Upper lobe of right lung (tissue), 1 donor: ENCODE results near the gene DLG2. TPM values are rescaled to one million over a fixed set of nuclear protein-coding genes. Genes with fewer than 3 reads are reported as not detected.

Experiments
- ATAC-seq: fragments of 200-7000 bp; cut with Tn5 transposase; one replicate; pipeline ENCODE4 v1.9.1; 2020; ENCODE audit warnings: mild to moderate bottlenecking, moderate library complexity
- DNase-seq: peaks from one replicate; pipeline ENCODE4 v3.0.0-alpha.2; 2020
- H3K27ac ChIP-seq: fragments of 200-600 bp; one replicate; pipeline ENCODE4 v1.8.0; 2022
- H3K27me3 ChIP-seq: fragments of 200-600 bp; one replicate; pipeline ENCODE4 v1.8.0; 2022; ENCODE audit warnings: mild to moderate bottlenecking
- H3K36me3 ChIP-seq: fragments of 200-600 bp; one replicate; pipeline ENCODE4 v1.8.0; 2022
- H3K4me1 ChIP-seq: fragments of 200-600 bp; one replicate; pipeline ENCODE4 v1.8.0; 2022
- H3K4me3 ChIP-seq: fragments of 200-600 bp; one replicate; pipeline ENCODE4 v1.8.0; 2022; ENCODE audit warnings: mild to moderate bottlenecking
- H3K9me3 ChIP-seq: fragments of 200-600 bp; one replicate; pipeline ENCODE4 v1.8.0; 2022
- intact Hi-C: fragments of 100-400 bp; cut with DNase I; formaldehyde crosslinking; loops from one replicate; pipeline ENCODE4 v1.11.0; 2022
- total RNA-seq: library from RNA; stranded (reverse); fragmentation: NEBNext Ultra II Directional; extraction: Animal tissue kit (Norgen Biotek cat#: 25700); gene quantifications from one replicate; pipeline ENCODE4 v1.2.1, GENCODE V29; 2021
- TF ChIP-seq, protein P1 (sequence below): fragments of 200-600 bp; IDR thresholded peaks from one replicate; pipeline ENCODE4 v1.8.0; 2022; ENCODE audit warnings: antibody characterized with exemption
- donor health status: DM: no; HTN: yes; CAD: no; lungs with severe emphysema.

Gene DLG2
- total RNA-seq, 1 donor from 2014 or later = 9.7 TPM

DNA sequence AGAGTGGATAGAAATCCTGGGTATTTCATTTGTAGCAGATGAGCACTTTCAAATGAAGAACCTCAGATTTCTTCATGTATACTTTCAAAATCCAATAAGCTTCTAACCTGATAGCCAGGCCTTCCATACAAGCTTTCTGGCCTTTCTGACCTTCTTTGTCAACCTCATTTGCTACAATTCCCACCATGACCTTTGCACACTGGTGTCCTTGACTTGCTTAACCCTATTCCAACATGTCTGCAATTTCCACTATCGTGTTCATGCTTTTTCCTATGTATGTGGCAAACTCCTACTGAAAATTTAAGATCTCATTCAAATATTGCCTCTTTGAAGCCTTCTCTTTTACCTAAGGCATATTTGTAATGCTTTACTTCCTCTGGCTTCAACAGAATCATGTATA, 2098.9 kb downstream of the DLG2 start:
- intact Hi-C loops = no loop called here
- H3K36me3 ChIP-seq = no peaks in the 10 kb centered on the region

DNA sequence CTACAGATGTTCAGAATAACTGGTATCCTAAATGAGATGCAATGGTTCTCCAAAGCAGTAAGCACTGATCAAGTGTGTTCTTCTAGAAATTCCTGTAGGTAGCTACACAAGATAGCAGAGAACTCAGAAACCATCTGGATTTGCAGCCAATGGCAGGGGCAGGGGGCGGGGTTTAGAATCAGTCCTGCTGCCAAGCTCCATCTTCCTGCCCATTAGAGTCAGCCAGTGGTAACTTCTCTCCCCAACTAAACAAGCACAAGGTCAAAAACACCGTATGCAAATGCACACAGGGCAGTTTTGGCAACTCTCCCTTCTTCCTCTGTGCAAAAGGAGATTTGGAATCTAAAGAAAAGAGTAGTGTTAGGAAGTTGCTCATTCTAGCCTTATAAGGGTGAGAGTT, 2103.5 kb downstream of the DLG2 start:
- no peaks in the 10 kb centered on the region for H3K9me3 ChIP-seq
- intact Hi-C loops = no loop called here
- no peak overlapping the region for H3K27ac ChIP-seq
- no peak overlapping the region for H3K4me3 ChIP-seq
- no peaks in the 10 kb centered on the region for H3K27me3 ChIP-seq
- TF ChIP-seq, protein P1, sequence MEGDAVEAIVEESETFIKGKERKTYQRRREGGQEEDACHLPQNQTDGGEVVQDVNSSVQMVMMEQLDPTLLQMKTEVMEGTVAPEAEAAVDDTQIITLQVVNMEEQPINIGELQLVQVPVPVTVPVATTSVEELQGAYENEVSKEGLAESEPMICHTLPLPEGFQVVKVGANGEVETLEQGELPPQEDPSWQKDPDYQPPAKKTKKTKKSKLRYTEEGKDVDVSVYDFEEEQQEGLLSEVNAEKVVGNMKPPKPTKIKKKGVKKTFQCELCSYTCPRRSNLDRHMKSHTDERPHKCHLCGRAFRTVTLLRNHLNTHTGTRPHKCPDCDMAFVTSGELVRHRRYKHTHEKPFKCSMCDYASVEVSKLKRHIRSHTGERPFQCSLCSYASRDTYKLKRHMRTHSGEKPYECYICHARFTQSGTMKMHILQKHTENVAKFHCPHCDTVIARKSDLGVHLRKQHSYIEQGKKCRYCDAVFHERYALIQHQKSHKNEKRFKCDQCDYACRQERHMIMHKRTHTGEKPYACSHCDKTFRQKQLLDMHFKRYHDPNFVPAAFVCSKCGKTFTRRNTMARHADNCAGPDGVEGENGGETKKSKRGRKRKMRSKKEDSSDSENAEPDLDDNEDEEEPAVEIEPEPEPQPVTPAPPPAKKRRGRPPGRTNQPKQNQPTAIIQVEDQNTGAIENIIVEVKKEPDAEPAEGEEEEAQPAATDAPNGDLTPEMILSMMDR = no peak
- no peak for DNase-seq
- no peaks in the 10 kb centered on the region for H3K4me1 ChIP-seq
- H3K36me3 ChIP-seq = no peaks in the 10 kb centered on the region
- ATAC-seq = no peak

More for the DNA sequence above, 2098.9 kb downstream of the DLG2 start:
- H3K9me3 ChIP-seq = no peaks in the 10 kb centered on the region
- no peak overlapping the region for H3K4me3 ChIP-seq
- ATAC-seq (no peak), DNase-seq (no peak)
- TF ChIP-seq, protein P1 = no peak
- H3K27ac ChIP-seq = no peak overlapping the region
- H3K4me1 ChIP-seq = no peaks in the 10 kb centered on the region
- H3K27me3 ChIP-seq = no peaks in the 10 kb centered on the region

DNA sequence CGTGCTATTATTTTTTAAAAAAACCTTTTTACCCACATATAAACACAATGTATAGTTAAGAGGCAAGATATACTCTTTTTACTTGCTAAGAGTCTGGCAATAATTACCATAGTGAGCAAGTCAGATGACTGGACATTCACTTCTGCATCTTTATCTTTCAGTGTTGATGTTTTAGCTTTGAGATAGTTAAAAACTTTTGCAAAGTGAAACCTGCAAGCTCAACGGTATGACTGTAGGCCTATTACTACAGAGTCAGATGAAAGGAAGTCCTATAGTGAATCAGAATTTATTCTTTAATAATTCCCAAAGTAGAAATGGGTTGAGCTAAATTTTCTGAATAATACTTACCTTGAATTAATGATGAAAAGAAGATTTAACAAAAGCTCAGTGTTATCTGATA, 2104.2 kb downstream of the DLG2 start:
- H3K27me3 ChIP-seq = no peaks in the 10 kb centered on the region
- no peak for DNase-seq
- intact Hi-C loops = no loop called here
- ATAC-seq = no peak
- no peak overlapping the region for H3K4me3 ChIP-seq
- H3K4me1 ChIP-seq = no peaks in the 10 kb centered on the region
- TF ChIP-seq, protein P1 = no peak
- no peaks in the 10 kb centered on the region for H3K9me3 ChIP-seq
- no peak overlapping the region for H3K27ac ChIP-seq
- no peaks in the 10 kb centered on the region for H3K36me3 ChIP-seq

DNA sequence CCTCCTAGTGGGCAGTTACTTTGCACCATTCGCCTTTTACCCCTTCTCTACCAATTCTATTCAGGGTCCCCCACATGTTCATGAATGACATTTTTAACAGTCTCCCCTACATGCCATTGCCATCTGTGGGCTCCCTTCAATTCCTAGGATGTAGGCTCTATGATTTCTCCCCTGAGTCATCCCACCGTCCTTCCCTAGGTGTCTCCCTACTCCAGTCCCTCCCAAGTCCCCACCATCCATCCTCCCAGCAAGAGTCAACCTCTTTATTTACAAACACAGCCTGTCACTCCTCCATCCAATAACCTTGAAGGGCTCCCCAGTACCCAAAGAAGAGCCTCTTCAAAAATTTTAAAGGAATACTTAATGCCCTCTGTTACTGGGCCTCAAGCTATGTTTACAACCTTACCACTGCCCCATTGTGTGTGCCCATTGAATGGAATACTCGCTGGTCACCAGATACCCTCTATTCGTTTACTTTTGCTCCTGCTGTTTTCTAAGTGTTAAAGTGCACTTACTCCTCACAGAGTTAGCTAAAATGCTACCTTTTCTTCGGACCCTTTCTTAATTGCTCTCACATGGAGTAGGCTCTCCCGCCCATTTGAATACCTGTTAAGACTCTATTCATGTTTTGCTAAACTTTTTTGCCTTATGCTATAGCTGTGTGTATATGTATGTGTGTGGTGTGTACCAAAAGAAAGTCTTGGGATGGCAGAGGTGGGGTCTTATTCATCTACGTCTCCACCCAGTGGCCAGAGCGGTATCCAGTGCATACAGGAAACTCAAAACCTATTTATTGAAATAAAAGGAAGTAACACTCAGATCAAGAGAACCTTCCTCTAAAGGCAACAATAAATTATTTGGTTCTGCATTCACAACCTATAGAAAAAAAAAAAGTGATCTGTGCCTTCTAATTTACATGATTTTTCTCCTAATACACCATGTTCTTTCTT, 2105.2 kb downstream of the DLG2 start:
- ATAC-seq (no peak), DNase-seq (no peak)
- Histone ChIP-seq H3K36me3 (no peaks in the 10 kb centered on the region), H3K27me3 (no peaks in the 10 kb centered on the region), H3K4me1 (no peaks in the 10 kb centered on the region), H3K27ac (no peak overlapping the region), H3K9me3 (no peaks in the 10 kb centered on the region), H3K4me3 (no peak overlapping the region)
- TF ChIP-seq, protein P1 = no peak
- intact Hi-C loops = no loop called here

DNA sequence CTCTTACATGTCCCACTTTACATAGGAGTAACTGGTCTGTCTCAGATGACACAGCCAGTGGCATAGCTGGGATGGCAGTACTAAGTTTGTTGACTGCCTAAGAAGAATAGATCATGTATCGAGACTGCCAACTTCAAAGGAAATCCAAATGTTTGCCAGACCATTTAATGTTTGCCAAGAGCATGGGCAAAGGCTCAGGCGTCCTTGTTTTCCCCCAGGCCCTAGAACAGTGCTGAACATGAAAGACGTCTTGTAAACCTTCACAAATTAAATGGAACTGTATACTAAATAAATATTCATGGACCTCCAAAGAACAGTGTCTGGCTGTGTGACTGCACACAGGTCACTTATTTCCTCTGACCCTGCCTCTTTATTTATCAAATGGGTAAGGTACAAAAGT, 2106.3 kb downstream of the DLG2 start:
- Histone ChIP-seq H3K27me3 (no peaks in the 10 kb centered on the region), H3K36me3 (no peaks in the 10 kb centered on the region), H3K9me3 (no peaks in the 10 kb centered on the region), H3K27ac (no peak overlapping the region), H3K4me1 (no peaks in the 10 kb centered on the region), H3K4me3 (no peak overlapping the region)
- TF ChIP-seq, protein P1 = no peak
- intact Hi-C loops = no loop called here
- no peak for ATAC-seq
- no peak for DNase-seq
